Skeletal muscle cell (primary cell): ENCODE measurements around the gene RHBDF1.

Source experiments
- DNase-seq: peaks from one replicate; pipeline ENCODE4 v3.0.0-alpha.2; 2010; ENCODE audit warnings: low read depth
- H3K4me3 ChIP-seq: 2 replicates; pipeline ENCODE4 v1.5.1; 2011; ENCODE audit warnings: low read depth, mild to moderate bottlenecking, control low read depth, low read length, moderate library complexity

The RHBDF1 gene

GRCh38 chr16:72561-73548 is at the start of gene RHBDF1:
Gene RHBDF1 (minus strand): TSS chr16:72631. CDS start chr16:65015, 7,616 bp downstream.
- peak within 1 kb of the TSS; percentile 74 for H3K4me3 ChIP-seq
- no peak for DNase-seq

GRCh38 chr16:120756-121155 is 48.3 kb upstream of the RHBDF1 start:
- DNase-seq, result no peak
- H3K4me3 ChIP-seq, result no peak overlapping the region

GRCh38 chr16:119835-120491 is 47.5 kb upstream of the RHBDF1 start:
- H3K4me3 ChIP-seq, result no peak overlapping the region
- DNase-seq, result no peak

- no peak overlapping the region for H3K4me3 ChIP-seq
- no peak for DNase-seq
Observed at GRCh38 chr16:119295-119694, 46.9 kb upstream of the RHBDF1 start.

- no peak for DNase-seq
- H3K4me3 ChIP-seq, result no peak overlapping the region
Observed at GRCh38 chr16:118857-119256, 46.4 kb upstream of the RHBDF1 start.

GRCh38 chr16:117379-118365 is 45.2 kb upstream of the RHBDF1 start:
- DNase-seq, result no peak
- no peak overlapping the region for H3K4me3 ChIP-seq

- no peak for DNase-seq
- no peak overlapping the region for H3K4me3 ChIP-seq
Observed at GRCh38 chr16:116015-116414, 43.6 kb upstream of the RHBDF1 start.

- H3K4me3 ChIP-seq, result no peak overlapping the region
- no peak for DNase-seq
Observed at GRCh38 chr16:114327-114726, 41.9 kb upstream of the RHBDF1 start.

- H3K4me3 ChIP-seq, result no peak overlapping the region
- no peak for DNase-seq
Observed at GRCh38 chr16:112153-112840, 39.9 kb upstream of the RHBDF1 start.

GRCh38 chr16:106623-107324 is 34.3 kb upstream of the RHBDF1 start:
- DNase-seq, result no peak
- no peak overlapping the region for H3K4me3 ChIP-seq

GRCh38 chr16:105521-105920 is 33.1 kb upstream of the RHBDF1 start:
- H3K4me3 ChIP-seq, result no peak overlapping the region
- DNase-seq, result no peak

- H3K4me3 ChIP-seq, result no peak overlapping the region
- no peak for DNase-seq
Observed at GRCh38 chr16:104928-105327, 32.5 kb upstream of the RHBDF1 start.

GRCh38 chr16:104355-104754 is 31.9 kb upstream of the RHBDF1 start:
- no peak for DNase-seq
- no peak overlapping the region for H3K4me3 ChIP-seq

GRCh38 chr16:102060-102855 is 29.8 kb upstream of the RHBDF1 start:
- no peak for DNase-seq
- H3K4me3 ChIP-seq, result no peak overlapping the region

GRCh38 chr16:101586-101985 is 29.2 kb upstream of the RHBDF1 start:
- no peak overlapping the region for H3K4me3 ChIP-seq
- DNase-seq, result no peak

GRCh38 chr16:100989-101388 is 28.6 kb upstream of the RHBDF1 start:
- DNase-seq, result no peak
- no peak overlapping the region for H3K4me3 ChIP-seq

- H3K4me3 ChIP-seq, result no peak overlapping the region
- DNase-seq, result no peak
Observed at GRCh38 chr16:97822-98221, 25.4 kb upstream of the RHBDF1 start.

GRCh38 chr16:96935-97381 is 24.5 kb upstream of the RHBDF1 start:
- DNase-seq, result no peak
- no peak overlapping the region for H3K4me3 ChIP-seq
